ENCODE results near the gene DPEP3. TPM values are rescaled to one million over a fixed set of nuclear protein-coding genes. Genes with fewer than 3 reads are reported as not detected.
"Not testable (repeated sequence)": the region's sequence is repeated elsewhere in the genome, so short reads cannot be mapped to it uniquely, and the experiment has no call there.

Gene DPEP3
- total RNA-seq, 2 experiments from 2014 or later, result 0.28 TPM; not detected in 1

DNA sequence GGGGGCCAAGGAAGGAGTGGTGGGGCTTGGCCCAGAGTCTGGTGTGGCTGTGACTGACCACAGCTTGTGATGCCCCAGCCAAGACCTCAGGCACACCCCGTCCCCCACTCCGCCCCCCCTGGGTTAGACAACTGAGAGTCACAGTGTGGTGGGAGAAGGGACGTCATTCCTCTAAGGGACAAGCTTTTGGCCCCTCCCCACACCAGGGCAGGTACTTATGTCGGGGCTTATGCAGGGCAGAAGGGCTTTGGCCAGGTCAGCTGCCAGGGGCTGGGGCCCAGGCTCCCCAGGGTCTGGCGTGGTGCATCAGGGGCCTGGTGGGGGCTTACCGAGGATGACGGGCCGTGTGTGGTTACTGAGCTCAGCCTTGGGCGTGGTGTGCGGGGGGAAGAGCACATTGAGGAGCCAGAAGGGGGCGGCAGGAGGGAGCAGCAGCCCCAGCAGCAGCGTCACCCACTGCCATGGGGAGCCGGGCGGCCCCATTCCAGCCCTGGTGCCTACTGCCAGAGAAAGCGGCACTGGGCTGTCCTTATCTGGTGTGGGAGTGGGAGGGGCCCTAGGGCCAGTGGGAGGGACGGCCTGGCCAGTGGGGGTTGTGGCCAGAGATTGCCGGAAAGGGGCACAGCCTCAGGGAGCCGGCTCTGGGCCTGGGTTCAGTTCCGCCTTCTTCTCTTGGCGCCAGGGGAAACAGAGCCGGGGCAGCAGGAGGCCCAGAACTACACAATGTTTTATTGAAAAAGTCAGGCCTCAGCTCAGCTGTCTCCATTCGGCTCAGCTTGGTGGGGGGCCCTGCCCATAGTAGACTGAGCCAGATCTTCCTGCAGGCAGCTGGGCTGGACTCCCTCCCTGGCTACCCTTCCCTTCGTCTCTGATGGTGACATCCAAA, 36.4 kb downstream of the DPEP3 start, which contains the start of gene LCAT:
Gene LCAT, minus strand, starts transcription at position 502 of the 886 bp plus-strand sequence. Its CDS starts 19 bp downstream, at position 483.
- H3K4me3 Mint-ChIP-seq, result no peak within 1 kb of the TSS
- H3K27ac Mint-ChIP-seq, result peak within 1 kb of the TSS; percentile 59
- CTCF ChIA-PET, result interaction anchor here (1.7 kb wide), 1 partner anchor 9 kb away, joined by 6 read pairs; no protein-coding TSS in a partner anchor
- no peaks in the 10 kb centered on the region for H3K9me3 Mint-ChIP-seq (ENCODE audit: low read depth)
- H3K4me1 Mint-ChIP-seq, result peaks cover 27% of the 10 kb centered on the region
- peaks cover 11% of the 10 kb centered on the region for H3K36me3 Mint-ChIP-seq
- no peaks in the 10 kb centered on the region for H3K27me3 Mint-ChIP-seq
- DNase-seq (no peak), ATAC-seq (no peak)

GRCh38 chr16:67943256-67943618, 37.1 kb downstream of the DPEP3 start:
- DNase-seq (no peak), ATAC-seq (no peak)
- Mint-ChIP-seq H3K27ac (no peak overlapping the region), H3K4me3 (no peak overlapping the region), H3K27me3 (no peaks in the 10 kb centered on the region), H3K4me1 (peaks cover 27% of the 10 kb centered on the region), H3K9me3 (ENCODE audit: low read depth) (no peaks in the 10 kb centered on the region), H3K36me3 (peaks cover 10% of the 10 kb centered on the region)
- CTCF ChIA-PET, result interaction anchor here (1.7 to 5.2 kb wide), 2 partner anchors 60 to 136 kb away, joined by 3 to 28 read pairs; partner anchors contain the start of gene NRN1L

DNA sequence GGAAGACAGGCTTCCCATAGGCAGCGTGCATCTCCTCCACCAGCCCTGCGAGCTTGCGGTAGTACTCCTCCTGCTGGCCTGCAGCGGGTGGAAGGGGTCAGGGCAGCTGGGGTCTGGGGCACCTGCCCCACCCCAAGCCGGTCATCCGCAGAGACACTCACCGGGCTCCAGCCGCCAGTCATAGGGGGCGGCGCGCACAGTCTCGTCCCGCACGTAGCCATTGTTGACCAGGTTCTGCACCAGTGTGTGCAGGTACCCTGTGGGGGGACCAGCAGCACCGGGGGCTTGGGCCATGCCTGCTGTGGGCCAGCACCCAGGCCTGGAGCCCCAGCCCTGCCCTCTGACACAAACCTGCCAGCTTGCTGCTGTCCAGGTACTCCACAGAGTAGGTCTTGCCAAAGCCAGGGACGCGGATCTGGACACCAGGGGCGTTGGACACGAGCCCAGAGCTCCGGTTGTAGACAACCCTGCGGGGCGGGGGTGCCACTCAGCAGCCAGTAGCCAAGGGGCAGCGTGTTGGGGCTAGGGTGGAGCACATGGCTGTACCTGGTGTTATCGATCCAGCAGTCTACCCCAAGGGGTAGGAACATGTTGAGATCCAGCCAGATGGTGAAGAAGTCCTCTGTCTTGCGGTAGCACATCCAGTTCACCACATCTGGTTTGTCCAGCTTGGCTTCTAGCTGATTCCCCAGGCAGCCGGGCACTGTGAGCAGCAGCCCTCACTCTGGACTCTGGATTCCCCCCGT, 37.6 kb downstream of the DPEP3 start:
- no peak for ATAC-seq
- Mint-ChIP-seq H3K27ac (no peak overlapping the region), H3K27me3 (no peaks in the 10 kb centered on the region), H3K36me3 (peaks cover 10% of the 10 kb centered on the region), H3K9me3 (ENCODE audit: low read depth) (no peaks in the 10 kb centered on the region), H3K4me3 (no peak overlapping the region), H3K4me1 (peaks cover 27% of the 10 kb centered on the region)
- CTCF ChIA-PET, result interaction anchor here (0.6 to 5.2 kb wide), 13 partner anchors 8 to 139 kb away, joined by 3 to 28 read pairs (median 4); partner anchors contain the start of gene NRN1L
- no peak for DNase-seq

DNA sequence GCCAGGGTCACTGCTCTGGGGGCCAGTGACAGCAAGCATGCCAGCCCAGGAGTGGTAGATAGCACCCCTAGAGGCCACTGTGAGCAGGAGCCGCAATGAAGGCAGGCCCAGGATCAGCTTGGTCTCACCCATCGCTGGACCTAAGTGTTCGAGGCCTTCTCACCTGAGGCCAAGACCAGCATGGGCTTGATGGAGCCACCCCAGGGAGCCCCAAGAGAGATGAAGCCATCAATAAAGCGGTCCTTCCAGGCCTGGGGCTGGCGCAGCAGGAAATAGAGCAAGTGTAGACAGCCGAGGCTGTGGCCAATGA, 38.1 kb downstream of the DPEP3 start:
- peak; percentile 60 for ATAC-seq
- Mint-ChIP-seq H3K36me3 (peaks cover 10% of the 10 kb centered on the region), H3K4me1 (peaks cover 30% of the 10 kb centered on the region), H3K27ac (no peak overlapping the region), H3K27me3 (no peaks in the 10 kb centered on the region), H3K9me3 (ENCODE audit: low read depth) (no peaks in the 10 kb centered on the region), H3K4me3 (no peak overlapping the region)
- peak; percentile 59 for DNase-seq
- CTCF ChIA-PET, result interaction anchor here (0.6 to 5.2 kb wide), 15 partner anchors 9 to 462 kb away, joined by 3 to 28 read pairs (median 3); partner anchors contain the start of genes ATP6V0D1 and NRN1L

DNA sequence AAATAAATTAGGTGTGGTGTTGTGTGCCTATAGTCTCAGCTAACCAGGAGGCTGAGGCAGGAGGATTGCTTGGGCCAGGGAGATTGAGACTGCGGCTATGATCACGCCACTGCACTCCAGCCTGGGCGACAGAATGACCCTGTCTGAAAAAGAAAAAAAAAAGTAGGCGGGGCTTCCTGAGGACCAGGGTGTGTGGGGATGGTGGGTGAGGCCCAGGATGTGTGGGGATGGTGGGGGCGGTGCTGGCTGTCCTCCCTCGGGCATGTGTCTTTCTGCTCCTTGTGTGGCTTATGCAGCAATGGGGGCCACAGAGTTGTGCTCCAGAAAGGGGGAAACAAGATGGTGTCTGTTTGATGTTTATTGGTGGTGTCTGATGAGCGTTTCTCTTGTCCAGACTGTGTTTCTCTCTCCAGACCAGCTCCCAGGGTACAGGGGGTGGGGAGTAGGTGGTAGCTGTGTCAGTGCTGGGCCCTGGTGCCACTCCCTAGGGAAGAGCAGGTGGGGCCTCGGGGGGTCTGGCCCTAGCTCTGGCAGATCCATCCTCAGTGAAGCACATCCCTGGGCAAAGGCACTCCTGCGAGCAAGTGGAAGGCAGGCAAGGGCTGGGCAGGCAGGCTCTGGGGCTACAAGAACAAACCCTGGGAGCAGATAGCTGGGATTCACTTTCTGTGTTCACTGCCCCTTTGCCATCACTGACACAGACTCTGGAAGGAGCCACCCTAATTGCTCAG, 38.7 kb downstream of the DPEP3 start:
- Mint-ChIP-seq H3K36me3 (peaks cover 11% of the 10 kb centered on the region), H3K27ac (peak overlapping the region; percentile 56), H3K27me3 (no peaks in the 10 kb centered on the region), H3K4me1 (peaks cover 34% of the 10 kb centered on the region), H3K9me3 (ENCODE audit: low read depth) (no peaks in the 10 kb centered on the region), H3K4me3 (no peak overlapping the region)
- CTCF ChIA-PET, result interaction anchor here (0.6 to 5.2 kb wide), 18 partner anchors 14 to 461 kb away, joined by 3 to 28 read pairs (median 4); partner anchors contain the start of genes ATP6V0D1 and NRN1L
- DNase-seq, result no peak
- no peak for ATAC-seq

GRCh38 chr16:67940446-67941089, 39.7 kb downstream of the DPEP3 start:
- Mint-ChIP-seq H3K4me1 (peaks cover 34% of the 10 kb centered on the region), H3K27ac (peak overlapping the region; percentile 69), H3K9me3 (ENCODE audit: low read depth) (no peaks in the 10 kb centered on the region), H3K4me3 (no peak overlapping the region), H3K27me3 (no peaks in the 10 kb centered on the region), H3K36me3 (peaks cover 11% of the 10 kb centered on the region)
- ATAC-seq (no peak), DNase-seq (no peak)
- CTCF ChIA-PET, result interaction anchor here (0.6 to 5.2 kb wide), 13 partner anchors 8 to 823 kb away, joined by 3 to 28 read pairs (median 5); partner anchors contain the start of gene NRN1L

DNA sequence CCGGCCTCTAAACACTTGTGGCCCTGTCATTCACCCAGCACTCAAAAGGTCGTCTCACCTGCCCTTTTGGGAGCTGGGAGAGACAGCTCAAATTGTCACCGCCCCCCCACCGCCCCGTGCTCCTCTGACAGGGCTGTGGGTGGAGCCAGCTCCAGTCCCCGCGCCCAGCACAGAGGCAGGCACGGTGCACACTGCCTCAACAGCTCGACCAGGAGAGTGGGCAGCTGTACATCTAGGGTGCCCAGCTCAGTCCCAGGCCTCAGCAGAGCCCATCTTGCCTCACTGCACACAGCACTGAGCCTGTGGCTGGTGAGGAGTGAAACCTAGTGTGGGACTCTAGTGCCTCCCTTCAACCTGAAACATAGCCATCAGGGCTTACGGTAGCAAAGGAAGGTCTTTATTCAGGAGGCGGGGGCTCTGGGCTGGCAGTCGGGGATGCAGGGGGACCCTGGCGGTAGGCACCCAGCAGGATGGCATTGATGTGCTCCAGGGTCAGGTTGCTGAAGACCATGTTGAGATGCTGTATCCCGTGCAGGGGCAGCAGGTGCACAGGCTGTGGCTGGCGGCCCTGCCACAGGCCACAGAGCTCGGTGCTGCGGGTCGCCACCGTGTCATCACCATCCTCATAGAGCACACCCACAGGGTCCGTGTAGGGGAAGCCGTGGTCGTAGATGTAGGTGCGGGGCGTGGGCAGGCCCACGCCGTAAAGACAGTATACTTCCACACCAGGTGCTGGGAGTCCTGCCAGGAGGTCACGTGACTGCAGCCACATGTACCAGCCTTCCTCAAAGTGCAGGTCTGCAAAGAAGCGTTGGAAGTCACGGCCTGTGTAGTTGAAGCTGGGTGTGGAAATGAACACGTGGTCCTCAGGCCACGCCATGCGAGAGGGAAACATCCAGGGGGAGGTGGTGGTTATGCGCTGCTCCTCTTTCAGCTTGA, 40.5 kb downstream of the DPEP3 start:
- CTCF ChIA-PET, result interaction anchor here (0.7 to 5.2 kb wide), 12 partner anchors 9 to 419 kb away, joined by 3 to 28 read pairs (median 4); partner anchors contain the start of gene NRN1L
- Mint-ChIP-seq H3K4me1 (peaks cover 42% of the 10 kb centered on the region), H3K9me3 (ENCODE audit: low read depth) (no peaks in the 10 kb centered on the region), H3K4me3 (peak overlapping the region; percentile 13), H3K27ac (peak overlapping the region; percentile 69), H3K27me3 (no peaks in the 10 kb centered on the region), H3K36me3 (peaks cover 14% of the 10 kb centered on the region)
- ATAC-seq (no peak), DNase-seq (peak; percentile 62)

GRCh38 chr16:67937713-67938112, 42.6 kb downstream of the DPEP3 start:
- H3K27ac Mint-ChIP-seq, result peak overlapping the region; percentile 98
- H3K27me3 Mint-ChIP-seq; ATAC-seq; DNase-seq; H3K9me3 Mint-ChIP-seq (ENCODE audit: low read depth): not testable (repeated sequence)
- H3K4me3 Mint-ChIP-seq, result peak overlapping the region; percentile 99
- H3K4me1 Mint-ChIP-seq, result peaks cover 49% of the 10 kb centered on the region
- H3K36me3 Mint-ChIP-seq, result peaks cover 27% of the 10 kb centered on the region
- CTCF ChIA-PET, result interaction anchor here (0.7 to 4.5 kb wide), 4 partner anchors 10 to 122 kb away, joined by 3 to 35 read pairs (median 14); partner anchors contain the start of gene NRN1L

DNA sequence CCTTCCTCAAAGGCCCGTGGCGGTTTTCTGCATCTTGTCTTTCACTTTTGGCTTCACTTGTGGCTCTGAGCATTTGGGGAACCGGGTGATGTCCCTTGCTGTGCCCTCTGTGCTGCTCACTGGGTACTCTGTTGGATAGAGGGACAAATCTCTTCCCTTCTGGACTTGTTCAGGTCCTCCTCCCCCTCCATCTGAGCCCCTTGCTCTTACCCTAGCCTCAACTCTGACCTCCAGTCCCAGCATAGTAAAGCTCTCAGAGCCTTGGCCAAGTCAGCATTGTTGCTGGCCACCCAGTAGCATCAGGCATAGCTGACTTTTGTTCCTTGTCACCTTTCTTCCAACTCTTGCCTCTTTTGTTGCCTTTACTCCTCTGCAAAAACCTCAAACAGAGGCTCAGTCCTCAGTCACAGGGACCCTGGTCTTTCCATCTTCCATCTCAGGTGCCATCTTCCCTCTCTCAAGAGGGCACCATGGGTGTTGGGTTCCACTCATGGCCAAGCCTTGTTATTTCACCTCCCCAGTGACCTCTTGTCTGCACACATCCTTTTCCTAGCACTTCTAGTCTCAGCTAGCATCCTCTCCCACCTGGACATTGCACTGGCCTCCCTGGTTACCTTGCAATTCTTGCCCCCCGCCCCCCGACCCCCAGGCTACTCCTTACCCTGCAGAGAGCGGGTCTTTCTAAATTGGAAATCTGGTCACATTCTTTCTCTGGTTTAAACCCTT, 43.3 kb downstream of the DPEP3 start:
- DNase-seq, result peak; percentile 93
- H3K36me3 Mint-ChIP-seq, result peaks cover 25% of the 10 kb centered on the region
- peak overlapping the region; percentile 99 for H3K4me3 Mint-ChIP-seq
- peaks cover 47% of the 10 kb centered on the region for H3K4me1 Mint-ChIP-seq
- CTCF ChIA-PET, result interaction anchor here (0.6 to 4.5 kb wide), 13 partner anchors 9 to 423 kb away, joined by 3 to 35 read pairs (median 5); partner anchors contain the start of genes C16orf86, ENKD1 and NRN1L
- ATAC-seq, result no peak
- no peaks in the 10 kb centered on the region for H3K9me3 Mint-ChIP-seq (ENCODE audit: low read depth)
- H3K27ac Mint-ChIP-seq, result peak overlapping the region; percentile 98
- no peaks in the 10 kb centered on the region for H3K27me3 Mint-ChIP-seq

DNA sequence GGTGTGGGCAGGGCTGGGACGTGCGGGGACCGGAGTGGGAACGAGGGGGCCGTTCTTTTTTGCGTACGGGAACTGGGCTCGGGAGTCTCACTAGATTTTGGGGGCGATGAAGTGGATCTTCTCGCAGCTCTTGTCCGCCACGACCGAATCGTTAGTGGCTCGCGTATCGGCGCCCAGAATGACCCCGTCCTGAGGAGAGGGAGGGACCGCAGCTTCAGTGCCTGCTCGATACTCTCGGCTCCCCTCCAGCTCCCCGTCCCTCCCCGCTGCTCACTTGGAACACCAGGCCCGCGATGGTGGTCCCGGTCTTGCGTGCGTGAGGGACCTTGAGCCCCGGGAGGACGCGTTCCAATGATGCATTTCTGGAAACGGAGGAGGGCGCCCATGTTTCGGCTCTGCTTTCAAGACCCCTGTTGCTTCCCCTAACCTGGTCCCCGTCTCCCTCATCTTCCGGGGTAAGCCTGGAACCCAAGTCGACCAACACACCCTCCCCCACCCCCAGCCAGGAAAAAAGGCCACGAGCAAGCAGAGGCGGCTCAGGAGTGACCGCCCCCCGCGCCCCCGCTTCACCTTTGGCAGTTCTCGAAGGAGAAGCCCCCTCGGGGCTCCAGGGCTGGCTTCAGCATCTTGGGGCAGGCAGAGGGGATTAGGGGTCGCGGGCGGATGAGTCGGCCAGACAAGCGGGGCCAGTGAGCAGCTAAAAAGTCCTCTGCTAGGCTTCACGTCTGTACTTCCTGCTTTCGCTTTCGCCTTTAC, 44.0 kb downstream of the DPEP3 start, which contains the start of gene PSMB10:
Gene PSMB10, minus strand, starts transcription at position 727 of the 756 bp plus-strand sequence. Its CDS starts 101 bp downstream, at position 626.
- H3K36me3 Mint-ChIP-seq, result peaks cover 25% of the 10 kb centered on the region
- H3K4me1 Mint-ChIP-seq, result peaks cover 39% of the 10 kb centered on the region
- CTCF ChIA-PET, result interaction anchor here (0.6 to 4.5 kb wide), 28 partner anchors 8 to 422 kb away, joined by 3 to 35 read pairs (median 4); partner anchors contain the start of genes C16orf86, ENKD1, NRN1L and RANBP10
- peak within 1 kb of the TSS; percentile 99 for H3K4me3 Mint-ChIP-seq
- no peak for DNase-seq
- ATAC-seq, result peak; percentile 66
- H3K9me3 Mint-ChIP-seq (ENCODE audit: low read depth), result no peaks in the 10 kb centered on the region
- H3K27me3 Mint-ChIP-seq, result no peaks in the 10 kb centered on the region
- peak within 1 kb of the TSS; percentile 98 for H3K27ac Mint-ChIP-seq
